GM18858 (cell line): ENCODE measurements around the gene PAPOLA.
"Not testable (repeated sequence)": the region's sequence is repeated elsewhere in the genome, so short reads cannot be mapped to it uniquely, and the experiment has no call there.

Experiments
- ATAC-seq: cut with Tn5 transposase; IDR thresholded peaks from one replicate; pipeline ENCODE4 v1.9.1; 2021; ENCODE audit not compliant: unreplicated experiment

PAPOLA gene

DNA sequence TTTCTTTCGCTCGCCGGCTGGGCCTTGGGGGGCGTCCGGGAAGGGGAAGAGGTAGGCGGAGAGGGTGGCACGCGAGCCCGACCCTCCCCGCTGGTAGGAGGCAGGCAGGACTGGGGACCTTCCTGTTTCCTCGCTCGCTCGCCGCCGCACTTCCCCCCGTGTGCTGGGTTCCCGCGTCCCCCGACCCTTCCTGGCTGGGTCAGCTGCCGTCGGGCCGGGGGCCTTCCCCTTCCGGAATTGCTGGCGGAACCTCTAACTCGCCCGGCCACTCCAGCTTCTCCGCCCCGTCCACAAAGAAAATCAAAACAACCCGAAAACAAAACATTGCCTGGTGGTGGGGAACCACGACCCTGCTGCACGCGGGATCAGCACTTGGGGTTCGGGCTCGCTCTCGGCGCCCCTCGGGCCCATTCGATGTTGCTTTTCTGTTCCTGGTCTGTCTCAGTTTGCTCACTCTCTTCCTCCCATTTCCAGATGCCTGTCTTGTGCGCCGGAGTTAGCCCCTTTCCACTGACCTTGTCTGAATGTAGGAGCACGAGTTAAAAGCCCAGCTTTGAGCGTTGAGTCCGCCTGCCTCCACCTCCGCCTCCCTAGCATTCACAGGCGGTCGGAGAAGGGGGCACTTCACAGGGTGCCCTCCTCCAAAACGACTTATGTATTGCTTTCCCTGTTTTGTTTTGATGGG is 581 bp downstream of the PAPOLA start:
- peak; percentile 8 for ATAC-seq

DNA sequence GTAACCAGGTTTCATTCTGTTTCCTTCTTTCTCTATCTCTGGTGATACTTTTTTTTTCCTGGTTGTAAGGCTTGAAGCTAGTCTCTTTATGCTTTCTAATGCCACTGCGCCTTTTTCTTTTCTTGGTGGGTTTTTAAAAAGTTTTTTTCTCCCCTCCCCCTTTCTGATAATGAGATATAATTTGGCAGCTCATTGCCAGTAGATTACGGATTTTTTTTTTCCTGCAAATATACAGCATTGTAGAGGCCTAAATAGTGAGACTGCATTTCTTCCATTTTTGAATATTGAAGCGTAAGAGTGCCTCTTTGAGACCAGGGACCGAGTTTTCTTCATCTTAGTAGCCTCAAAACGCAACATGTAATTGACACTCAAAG is 1.1 kb downstream of the PAPOLA start:
- no peak for ATAC-seq

DNA sequence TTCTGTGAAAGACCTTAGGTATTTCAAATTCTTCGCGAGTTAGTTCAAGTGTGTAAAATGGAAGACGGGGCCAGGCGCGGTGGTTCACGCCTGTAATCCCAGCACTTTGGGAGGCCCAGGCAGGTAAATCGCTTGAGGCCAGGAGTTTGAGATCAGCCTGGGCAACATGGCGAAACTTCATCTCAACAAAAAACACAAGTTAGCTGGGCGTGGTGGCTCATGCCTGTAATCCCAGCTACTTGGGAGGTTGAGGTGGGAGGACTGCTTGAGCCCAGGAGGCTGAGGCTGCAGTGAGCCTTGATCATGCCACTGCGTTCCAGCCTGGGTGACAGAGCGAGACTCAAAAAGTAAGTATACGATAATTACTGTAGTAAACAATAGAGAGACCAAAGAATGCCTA is 2.2 kb downstream of the PAPOLA start:
- not testable (repeated sequence) for ATAC-seq

DNA sequence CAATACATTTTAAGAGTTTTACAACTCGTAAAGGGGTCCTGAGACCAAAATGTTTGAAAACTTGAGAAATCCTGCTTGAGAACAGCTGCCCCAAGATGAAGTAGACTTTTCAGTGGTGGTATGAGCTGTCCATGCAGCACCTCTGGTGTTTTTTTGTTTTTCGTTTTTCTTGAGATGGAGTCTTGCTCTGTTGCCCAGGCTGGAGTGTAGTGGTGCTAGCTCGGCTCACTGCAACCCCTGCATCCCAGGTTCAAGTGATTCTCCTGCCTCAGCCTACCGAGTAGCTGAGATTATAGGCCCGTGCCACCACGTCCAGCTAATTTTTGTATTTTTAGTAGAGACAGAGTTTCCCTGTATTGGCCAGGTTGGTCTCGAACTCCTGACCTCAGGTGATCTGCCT is 5.5 kb downstream of the PAPOLA start:
- no peak for ATAC-seq

DNA sequence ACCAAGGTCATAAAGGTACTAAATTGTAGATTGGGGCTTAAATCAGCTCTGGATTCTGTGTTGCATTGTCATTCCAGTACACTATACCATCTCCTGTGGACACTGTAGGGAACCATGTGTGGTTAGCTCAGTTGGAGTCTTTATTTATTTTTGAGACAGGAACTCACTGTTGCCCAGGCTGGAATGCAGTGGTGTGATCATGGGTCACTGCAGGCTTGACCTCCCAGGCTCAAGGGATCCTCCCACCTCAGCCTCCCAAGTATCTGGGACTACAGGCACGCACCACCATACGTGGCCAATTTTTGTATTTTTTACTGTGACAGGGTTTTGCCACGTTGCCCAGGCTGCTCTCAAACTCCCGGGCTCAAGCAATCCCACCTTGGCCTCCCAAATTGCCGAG is 6.7 kb downstream of the PAPOLA start:
- no peak for ATAC-seq

DNA sequence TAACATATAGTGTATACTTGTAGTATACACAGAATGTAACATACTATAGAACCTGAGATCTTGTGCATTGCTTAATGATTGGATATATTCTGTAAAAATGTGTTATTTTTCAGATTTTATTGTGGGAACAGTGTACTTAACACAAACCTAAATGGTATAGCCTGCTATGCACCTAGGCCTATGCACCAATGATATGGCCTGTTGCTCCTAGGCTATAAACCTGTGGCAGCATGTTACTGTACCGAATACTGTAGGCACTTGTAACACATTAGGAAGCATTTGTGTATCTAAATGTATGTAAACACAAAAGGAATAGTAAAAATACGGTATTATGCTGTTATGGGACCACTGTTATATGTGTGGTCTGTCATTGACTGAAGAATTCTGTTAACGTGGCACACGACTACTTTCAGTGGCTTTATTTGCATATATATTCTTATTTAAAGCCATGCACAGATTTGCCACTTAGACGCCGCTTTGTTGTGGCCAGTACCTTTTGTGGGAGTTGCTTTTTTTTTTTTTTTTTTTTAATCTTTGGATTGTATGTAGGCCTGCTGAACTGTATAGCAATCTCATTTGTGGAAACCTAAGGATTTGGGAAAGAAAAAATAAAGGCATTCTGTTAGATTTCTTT is 7.4 kb downstream of the PAPOLA start:
- ATAC-seq = no peak

DNA sequence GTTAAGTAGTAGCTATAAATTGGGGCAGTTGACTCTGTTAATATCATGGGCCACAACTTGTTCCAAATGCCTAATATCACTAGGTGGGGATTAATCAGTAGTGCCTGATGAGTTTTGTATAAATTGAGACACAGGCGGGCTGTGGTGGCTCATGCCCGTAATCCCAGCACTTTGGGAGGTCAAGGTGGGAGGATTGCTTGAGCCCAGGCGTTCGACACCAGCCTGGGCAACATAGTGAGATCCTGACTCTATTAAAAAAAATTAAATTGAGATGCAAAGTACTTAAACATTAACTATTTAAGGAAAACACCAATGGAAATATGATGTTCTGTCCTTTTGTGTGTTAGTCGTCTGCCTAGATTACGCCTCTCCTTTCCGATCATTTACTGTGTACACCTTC is 9.0 kb downstream of the PAPOLA start:
- no peak for ATAC-seq

DNA sequence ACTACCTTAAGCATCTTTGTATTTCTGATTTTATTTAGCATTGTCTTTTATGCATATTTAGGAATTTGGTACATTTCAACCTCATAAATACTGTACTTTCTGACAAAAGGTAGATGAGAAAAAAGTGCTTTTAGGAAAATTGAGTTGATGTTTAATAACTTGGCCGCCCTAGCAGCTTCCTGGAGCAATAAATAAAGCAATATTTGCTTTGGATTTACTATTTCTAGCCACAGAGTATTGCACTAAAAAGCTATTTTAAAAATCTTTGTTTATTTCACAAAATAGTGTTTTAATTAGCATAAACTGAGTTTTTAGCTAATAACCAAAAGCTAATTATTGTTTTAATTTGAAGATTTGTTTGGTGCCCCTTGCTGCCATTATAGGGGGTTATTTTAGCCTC is 9.5 kb downstream of the PAPOLA start:
- ATAC-seq = no peak

DNA sequence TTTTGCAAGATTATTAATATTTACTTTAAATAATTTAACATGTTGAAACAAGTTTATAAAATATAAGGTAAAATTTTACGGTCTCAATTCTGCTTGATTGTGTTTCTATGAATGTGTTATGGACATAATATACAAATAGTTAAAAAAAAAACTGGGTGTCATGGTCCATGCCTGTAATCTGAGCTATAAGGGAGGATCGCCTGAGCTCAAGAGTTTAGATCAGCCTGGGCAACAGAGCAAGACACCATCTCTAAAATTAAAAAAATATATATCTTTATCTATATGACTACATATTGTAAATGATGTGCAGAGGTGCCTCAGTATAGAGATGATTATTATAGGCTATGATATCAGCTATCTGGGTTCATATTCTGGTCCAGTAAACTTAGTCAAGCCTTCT is 9.9 kb downstream of the PAPOLA start:
- no peak for ATAC-seq

DNA sequence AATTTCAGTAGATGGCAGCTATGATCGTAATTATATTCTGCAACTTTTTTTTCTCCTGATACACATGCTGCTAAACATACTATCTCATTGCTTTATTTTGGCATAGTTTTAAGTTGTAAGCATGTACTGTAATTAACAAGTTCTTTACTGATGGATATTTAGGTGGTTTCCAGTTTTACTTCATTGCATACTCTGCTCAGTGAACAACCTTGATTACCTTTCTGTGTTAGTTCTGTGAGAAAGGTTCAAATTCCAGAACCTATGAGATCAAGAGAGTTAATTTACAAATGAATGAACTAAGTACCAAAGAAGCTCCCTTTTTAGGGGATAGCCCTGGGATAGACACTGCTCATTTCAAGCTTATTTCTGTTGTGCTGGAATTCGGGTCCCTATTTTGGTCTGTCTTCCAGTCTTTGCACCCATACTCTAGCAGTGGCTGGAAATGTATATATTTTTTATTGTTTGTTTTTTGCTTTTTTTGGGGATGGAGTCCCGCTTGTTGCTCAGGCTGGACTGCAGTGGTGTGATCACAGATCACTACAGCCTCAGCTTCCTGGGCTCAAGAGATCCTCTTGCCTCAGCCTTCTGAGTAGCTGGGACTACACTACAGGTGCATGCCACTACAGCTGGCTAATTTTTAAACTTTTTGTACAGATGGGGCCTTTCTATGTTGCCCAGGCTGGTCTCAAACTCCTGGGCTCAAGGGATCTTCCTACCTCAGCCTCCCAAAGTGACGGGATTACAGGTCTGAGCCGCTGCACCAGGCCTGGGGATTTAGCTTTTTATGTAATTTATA is 10.6 kb downstream of the PAPOLA start:
- ATAC-seq = no peak

DNA sequence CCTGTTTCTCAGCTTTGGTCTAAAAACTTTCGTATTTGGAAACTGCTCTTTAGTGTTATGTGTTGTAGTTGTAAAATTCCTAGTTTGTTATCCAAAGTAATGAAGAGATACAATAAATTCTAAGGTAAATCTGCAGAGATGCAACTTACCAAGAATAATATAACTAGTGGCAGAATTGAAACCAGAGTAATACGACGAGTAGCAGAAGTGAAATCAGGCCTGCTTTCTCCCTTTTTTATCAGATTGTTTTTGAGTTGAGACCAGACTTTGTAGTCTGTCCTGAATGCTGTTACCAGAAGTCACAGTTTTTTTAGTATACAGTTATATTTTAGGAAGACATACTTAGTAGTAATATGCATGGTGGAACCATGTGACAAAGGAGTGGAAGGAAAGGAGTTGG is 12.5 kb downstream of the PAPOLA start:
- ATAC-seq = peak; percentile 41

DNA sequence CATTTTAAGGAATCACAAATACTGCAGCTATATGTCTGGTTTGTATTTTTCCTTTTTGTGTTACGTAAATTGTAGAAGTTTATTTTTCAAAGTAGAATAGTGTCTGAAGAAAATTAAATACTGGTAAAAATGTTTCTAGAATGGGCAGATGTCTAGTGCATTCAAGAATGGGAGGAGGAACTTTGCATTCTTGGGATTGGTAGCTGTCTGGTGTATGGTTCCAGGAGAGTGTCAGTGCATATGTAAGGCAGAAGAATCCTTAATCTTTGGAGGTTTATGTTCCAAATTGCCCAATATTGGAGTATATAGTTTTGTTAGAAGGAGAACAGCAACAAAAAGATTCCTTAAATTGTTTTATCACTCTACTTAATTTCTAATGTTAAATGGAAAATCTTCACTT is 13.5 kb downstream of the PAPOLA start:
- no peak for ATAC-seq

DNA sequence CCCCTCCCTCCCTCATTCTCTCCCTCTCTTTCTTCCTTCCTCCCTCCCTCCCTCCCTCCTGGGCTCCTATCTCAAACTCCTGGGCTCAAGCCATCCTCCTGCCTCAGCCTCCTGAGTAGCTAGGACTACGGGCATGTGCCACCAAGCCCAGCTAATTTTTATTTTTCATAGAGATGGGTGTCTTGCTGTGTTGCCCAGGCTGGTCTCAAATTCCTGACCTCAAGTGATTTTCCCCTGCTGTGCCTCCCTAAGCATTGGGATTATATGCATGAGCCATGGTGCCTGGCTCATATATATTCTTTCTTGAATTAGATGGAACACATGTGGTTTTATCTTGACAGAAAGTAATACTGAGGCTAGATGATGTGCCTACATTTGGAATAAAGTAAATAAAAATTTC is 14.2 kb downstream of the PAPOLA start:
- no peak for ATAC-seq

DNA sequence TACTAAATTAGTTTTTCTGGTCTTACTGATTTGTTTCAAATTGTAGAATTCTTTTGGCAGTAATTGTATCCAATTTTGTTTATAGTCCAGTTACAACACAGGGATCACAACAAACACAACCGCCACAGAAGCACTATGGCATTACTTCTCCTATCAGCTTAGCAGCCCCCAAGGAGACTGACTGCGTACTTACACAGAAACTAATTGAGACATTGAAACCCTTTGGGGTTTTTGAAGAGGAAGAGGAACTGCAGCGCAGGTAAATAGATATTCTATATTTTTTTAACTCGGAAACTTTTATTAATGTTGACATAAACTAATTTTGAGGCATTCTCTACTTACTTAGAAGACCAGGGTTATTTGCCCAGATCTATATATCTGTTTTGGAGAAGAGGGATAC is 17.8 kb downstream of the PAPOLA start:
- ATAC-seq = peak; percentile 72

DNA sequence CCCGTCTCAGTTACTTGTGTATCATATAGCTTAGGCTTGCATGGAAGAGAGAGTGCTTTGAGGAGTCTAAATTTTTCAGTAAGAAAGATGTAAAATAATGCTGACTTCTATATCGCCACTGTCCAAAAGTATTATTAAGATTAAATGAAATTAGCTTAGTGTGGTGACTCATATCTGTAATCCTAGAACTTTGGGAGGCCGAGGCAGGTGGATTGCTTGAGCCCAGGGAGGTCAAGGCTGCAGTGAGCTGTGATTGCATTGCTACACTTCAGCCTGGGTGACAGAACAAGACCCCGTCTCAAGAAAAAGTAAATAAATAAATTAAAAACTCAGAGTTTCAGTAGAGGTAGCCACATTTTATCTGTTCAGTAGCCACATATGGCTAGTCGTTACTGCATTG is 23.3 kb downstream of the PAPOLA start:
- ATAC-seq = no peak

DNA sequence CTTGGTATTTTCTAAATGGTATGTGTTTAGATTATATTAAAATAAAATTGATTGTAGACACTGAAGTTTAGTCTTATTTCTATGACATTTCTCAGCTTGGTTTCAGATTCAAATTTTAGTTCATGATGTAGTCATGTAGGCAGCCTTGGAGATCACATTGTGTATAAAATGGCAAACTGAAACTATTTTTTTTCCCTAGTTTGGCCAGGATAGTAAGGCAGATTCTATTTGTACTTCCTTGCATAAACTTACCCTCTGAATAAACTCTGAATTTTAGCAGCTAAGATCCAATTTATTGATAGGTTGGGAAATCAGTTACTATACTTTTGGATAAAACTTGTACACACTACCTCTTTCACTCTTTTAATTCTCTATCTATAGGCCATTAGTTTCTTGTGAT is 30.4 kb downstream of the PAPOLA start:
- no peak for ATAC-seq

DNA sequence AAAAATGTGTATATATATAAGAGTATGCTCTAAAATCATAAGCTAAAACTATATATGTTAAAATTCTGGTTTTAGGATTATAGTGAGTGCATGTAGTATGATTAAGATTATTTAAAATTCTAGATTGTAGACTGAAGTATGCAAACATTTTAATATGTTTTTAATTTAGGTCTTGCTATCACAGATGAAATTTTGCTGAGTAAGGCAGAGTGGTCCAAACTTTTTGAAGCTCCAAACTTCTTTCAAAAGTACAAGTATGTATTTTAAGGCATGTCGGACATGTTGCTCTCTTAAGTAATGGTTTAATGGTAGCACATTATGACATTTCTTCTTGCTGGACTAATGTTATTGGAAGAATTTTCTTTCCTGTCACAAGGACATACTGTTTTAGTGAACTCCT is 34.6 kb downstream of the PAPOLA start:
- no peak for ATAC-seq

DNA sequence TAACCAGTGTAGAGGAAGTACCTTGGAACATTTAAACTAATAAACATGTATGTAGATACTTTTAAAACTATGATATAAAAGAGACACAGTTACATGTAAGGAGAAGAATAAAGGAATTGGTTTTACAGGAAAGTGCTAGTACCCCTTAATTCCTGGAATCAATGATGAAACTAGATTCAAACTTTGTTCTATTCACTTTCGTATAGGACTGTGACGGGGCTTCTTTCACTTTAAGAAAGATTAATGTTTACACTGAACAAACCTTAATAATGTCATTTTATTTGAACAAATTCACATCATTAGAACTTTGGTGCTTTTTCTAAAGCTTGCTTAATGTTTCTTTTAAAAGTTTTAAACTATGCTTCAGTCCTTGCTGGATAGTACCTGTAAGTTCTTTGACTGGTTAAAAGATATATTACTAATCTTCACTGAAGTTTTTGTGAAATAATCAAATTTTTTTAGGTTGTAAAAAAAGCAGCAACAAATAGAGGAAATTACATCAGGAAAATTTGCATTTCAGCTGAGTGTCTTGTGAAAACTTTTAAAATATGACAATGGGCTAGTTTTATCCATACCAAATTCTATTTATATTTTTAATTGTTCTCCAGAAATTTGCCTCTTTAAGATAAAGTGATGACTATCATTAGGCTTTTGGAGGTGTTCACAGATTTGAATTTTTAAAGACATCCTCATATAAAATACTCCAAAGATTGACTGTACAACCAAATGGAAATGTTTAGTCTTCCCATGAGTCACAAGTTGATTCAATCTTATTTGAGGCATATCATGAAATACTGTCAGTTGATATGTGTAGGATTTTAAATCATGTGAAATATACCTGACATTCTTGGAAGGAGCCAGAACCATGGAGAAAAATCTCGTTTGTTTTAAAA is 36.2 kb downstream of the PAPOLA start:
- ATAC-seq = no peak

DNA sequence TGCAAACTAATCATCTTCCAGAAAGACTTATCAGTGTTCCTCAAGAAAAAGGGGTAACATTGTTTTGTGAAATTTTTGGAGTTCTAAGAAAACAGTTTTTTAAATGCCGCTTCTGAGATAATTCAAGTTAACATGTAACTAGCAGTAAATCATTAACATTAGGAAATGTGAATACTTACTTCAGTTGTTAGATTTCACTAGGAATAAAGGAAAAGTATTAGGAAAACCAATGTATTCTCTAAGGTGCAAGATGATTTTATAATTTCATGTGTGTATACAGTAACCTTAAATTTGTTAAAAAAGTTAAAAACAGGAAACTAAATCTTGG is 36.8 kb downstream of the PAPOLA start:
- no peak for ATAC-seq

DNA sequence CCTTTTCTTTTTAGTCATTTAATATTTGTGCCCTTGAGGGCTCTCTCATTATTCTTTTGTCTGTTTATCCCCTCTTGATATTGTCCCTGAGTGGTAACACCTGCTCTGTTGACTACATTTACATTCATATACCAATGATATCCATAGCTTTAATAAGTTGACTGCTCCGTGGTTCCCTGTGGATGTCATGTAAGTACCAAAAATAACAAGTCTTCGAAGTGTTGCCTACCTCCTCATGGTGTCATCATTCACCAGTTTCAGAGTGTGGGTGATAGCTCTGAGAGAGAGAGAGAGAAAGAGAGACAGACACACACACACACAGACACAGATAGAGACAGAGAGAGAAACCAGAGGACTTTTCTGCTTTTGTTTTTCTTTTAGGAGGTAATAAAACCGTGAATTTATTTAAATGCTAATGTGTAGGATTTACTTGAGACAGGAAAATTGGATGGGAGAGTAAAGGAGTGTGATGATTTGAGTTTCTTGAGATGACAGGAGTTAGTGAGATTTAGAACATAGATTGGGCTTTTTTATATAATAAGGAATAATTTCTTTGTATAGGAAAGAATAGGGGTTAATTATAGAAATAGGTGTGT is 52.2 kb downstream of the PAPOLA start:
- no peak for ATAC-seq

DNA sequence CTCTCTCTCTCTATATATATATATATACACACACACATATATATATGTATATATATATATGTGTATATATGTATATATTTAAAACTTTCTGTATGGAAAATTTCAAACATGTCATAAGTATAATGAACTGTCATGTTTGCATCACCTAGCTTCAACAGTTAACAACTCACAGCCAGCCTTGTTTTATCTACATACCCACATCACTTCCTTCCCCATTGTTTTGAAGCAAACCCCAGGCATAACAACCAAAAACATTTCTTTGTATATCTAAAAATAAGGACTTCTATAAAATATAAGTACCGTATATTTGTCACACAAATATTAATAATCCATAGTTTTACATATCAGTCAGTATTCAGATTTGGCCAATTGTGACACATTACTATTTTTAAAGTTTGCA is 57.4 kb downstream of the PAPOLA start:
- ATAC-seq = no peak
